Measurements from ENCODE around the gene KLF2.

Gene KLF2

GRCh38 chr19:16363133-16363851 is 38.7 kb downstream of the KLF2 start:
- Histone ChIP-seq H3K4me2 (ENCODE audit: insufficient read depth, low read length) (no peak overlapping the region), H3K79me2 (ENCODE audit: insufficient read depth, low read length) (no peaks in the 10 kb centered on the region), H3K27me3 (ENCODE audit: insufficient read depth, low read length, poor library complexity) (no peaks in the 10 kb centered on the region), H3K4me1 (ENCODE audit: insufficient read depth, low read length) (peaks cover 30% of the 10 kb centered on the region), H3K9me3 (ENCODE audit: insufficient read depth, low read length, severe bottlenecking) (no peaks in the 10 kb centered on the region), H4K20me1 (ENCODE audit: insufficient read depth, low read length) (peaks cover 39% of the 10 kb centered on the region), H3K36me3 (ENCODE audit: insufficient read depth, low read length) (peaks cover 16% of the 10 kb centered on the region), H3K9ac (ENCODE audit: low read depth, low read length) (no peak overlapping the region), H3K4me3 (ENCODE audit: low read depth in 1 of 2, low read length in 2 of 2) (no peak overlapping the region), H3K27ac (ENCODE audit: low read length) (no peak overlapping the region), H2AFZ (ENCODE audit: low read depth, low read length) (no peak overlapping the region)
- DNase-seq (no peak), ATAC-seq (ENCODE audit: insufficient read depth, low read depth) (no peak)
- TF ChIP-seq EZH2 (IDR thresholded peaks at IDR 0.05; ENCODE audit: borderline replicate concordance, low read depth, low read length, severe bottlenecking) (no peak), CTCF (IDR thresholded peaks at IDR 0.05; ENCODE audit: borderline replicate concordance, extremely low read depth, low read length, poor library complexity, severe bottlenecking) (no peak)

- no peak overlapping the region for H3K27ac ChIP-seq (ENCODE audit: low read length)
- DNase-seq (no peak), ATAC-seq (ENCODE audit: insufficient read depth, low read depth) (no peak)
- TF ChIP-seq EZH2 (IDR thresholded peaks at IDR 0.05; ENCODE audit: borderline replicate concordance, low read depth, low read length, severe bottlenecking) (no peak), CTCF (IDR thresholded peaks at IDR 0.05; ENCODE audit: borderline replicate concordance, extremely low read depth, low read length, poor library complexity, severe bottlenecking) (no peak)
- peaks cover 36% of the 10 kb centered on the region for H3K4me1 ChIP-seq (ENCODE audit: insufficient read depth, low read length)
- no peaks in the 10 kb centered on the region for H3K27me3 ChIP-seq (ENCODE audit: insufficient read depth, low read length, poor library complexity)
- no peaks in the 10 kb centered on the region for H3K79me2 ChIP-seq (ENCODE audit: insufficient read depth, low read length)
- peaks cover 15% of the 10 kb centered on the region for H3K36me3 ChIP-seq (ENCODE audit: insufficient read depth, low read length)
- no peak overlapping the region for H3K4me3 ChIP-seq (ENCODE audit: low read depth in 1 of 2, low read length in 2 of 2)
- H3K9me3 ChIP-seq (ENCODE audit: insufficient read depth, low read length, severe bottlenecking), result no peaks in the 10 kb centered on the region
- peaks cover 44% of the 10 kb centered on the region for H4K20me1 ChIP-seq (ENCODE audit: insufficient read depth, low read length)
- no peak overlapping the region for H2AFZ ChIP-seq (ENCODE audit: low read depth, low read length)
- H3K9ac ChIP-seq (ENCODE audit: low read depth, low read length), result no peak overlapping the region
- H3K4me2 ChIP-seq (ENCODE audit: insufficient read depth, low read length), result no peak overlapping the region
Measured at GRCh38 chr19:16363852-16364230, 39.2 kb downstream of the KLF2 start.

GRCh38 chr19:16364231-16364865 is 39.7 kb downstream of the KLF2 start:
- Histone ChIP-seq H3K79me2 (ENCODE audit: insufficient read depth, low read length) (no peaks in the 10 kb centered on the region), H3K27ac (ENCODE audit: low read length) (no peak overlapping the region), H3K27me3 (ENCODE audit: insufficient read depth, low read length, poor library complexity) (no peaks in the 10 kb centered on the region), H2AFZ (ENCODE audit: low read depth, low read length) (no peak overlapping the region), H4K20me1 (ENCODE audit: insufficient read depth, low read length) (peaks cover 44% of the 10 kb centered on the region), H3K4me1 (ENCODE audit: insufficient read depth, low read length) (peaks cover 41% of the 10 kb centered on the region), H3K4me2 (ENCODE audit: insufficient read depth, low read length) (no peak overlapping the region), H3K9ac (ENCODE audit: low read depth, low read length) (no peak overlapping the region), H3K9me3 (ENCODE audit: insufficient read depth, low read length, severe bottlenecking) (no peaks in the 10 kb centered on the region), H3K36me3 (ENCODE audit: insufficient read depth, low read length) (peaks cover 12% of the 10 kb centered on the region), H3K4me3 (ENCODE audit: low read depth in 1 of 2, low read length in 2 of 2) (no peak overlapping the region)
- ATAC-seq (ENCODE audit: insufficient read depth, low read depth) (no peak), DNase-seq (no peak)
- TF ChIP-seq CTCF (IDR thresholded peaks at IDR 0.05; ENCODE audit: borderline replicate concordance, extremely low read depth, low read length, poor library complexity, severe bottlenecking) (no peak), EZH2 (IDR thresholded peaks at IDR 0.05; ENCODE audit: borderline replicate concordance, low read depth, low read length, severe bottlenecking) (no peak)
